Activated naive CD8-positive, alpha-beta T cell treated with anti-CD3 and anti-CD28 coated beads, Interleukin-2, amount 50 U/mL, for 24 hours (primary cell): ENCODE measurements around the gene EMID1.
"Not testable (repeated sequence)": the region's sequence is repeated elsewhere in the genome, so short reads cannot be mapped to it uniquely, and the experiment has no call there.

Experiments used
- ATAC-seq: fragments of 150-1000 bp; cut with Tn5 transposase; one replicate; pipeline ENCODE4 v1.10.0; 2021
- DNase-seq: peaks from one replicate; pipeline ENCODE4 v3.0.0; 2021
- H3K27ac Mint-ChIP-seq: one replicate; pipeline ENCODE4 v1.8.0; 2021; ENCODE audit warnings: mild to moderate bottlenecking, mixed read lengths
- H3K27me3 Mint-ChIP-seq: one replicate; pipeline ENCODE4 v1.8.0; 2021; ENCODE audit warnings: mixed read lengths
- H3K36me3 Mint-ChIP-seq: one replicate; pipeline ENCODE4 v1.8.0; 2021; ENCODE audit warnings: low read depth, mixed read lengths
- H3K4me1 Mint-ChIP-seq: one replicate; pipeline ENCODE4 v1.8.0; 2021; ENCODE audit warnings: mixed read lengths
- H3K4me3 Mint-ChIP-seq: one replicate; pipeline ENCODE4 v1.8.0; 2021; ENCODE audit warnings: mild to moderate bottlenecking, moderate library complexity, mixed read lengths
- H3K9me3 Mint-ChIP-seq: one replicate; pipeline ENCODE4 v1.8.0; 2021; ENCODE audit warnings: mixed read lengths

EMID1 gene

GRCh38 chr22:29213493-29213892 is 7.8 kb downstream of the EMID1 start:
- Mint-ChIP-seq H3K27ac (no peak overlapping the region), H3K36me3 (no peaks in the 10 kb centered on the region), H3K4me1 (no peaks in the 10 kb centered on the region), H3K9me3 (no peaks in the 10 kb centered on the region), H3K27me3 (peaks cover 9% of the 10 kb centered on the region), H3K4me3 (no peak overlapping the region)
- ATAC-seq (no peak), DNase-seq (no peak)

- DNase-seq (no peak), ATAC-seq (no peak)
- Mint-ChIP-seq H3K27ac (no peak overlapping the region), H3K36me3 (no peaks in the 10 kb centered on the region), H3K27me3 (peaks cover 9% of the 10 kb centered on the region), H3K9me3 (no peaks in the 10 kb centered on the region), H3K4me1 (no peaks in the 10 kb centered on the region), H3K4me3 (no peak overlapping the region)
These were observed 8.5 kb downstream of the EMID1 start for GRCh38 chr22:29214232-29214631.

- Mint-ChIP-seq H3K36me3 (no peaks in the 10 kb centered on the region), H3K4me1 (no peaks in the 10 kb centered on the region), H3K27me3 (peaks cover 11% of the 10 kb centered on the region), H3K4me3 (no peak overlapping the region), H3K27ac (no peak overlapping the region), H3K9me3 (no peaks in the 10 kb centered on the region)
- no peak for ATAC-seq
- DNase-seq = no peak
These were observed 9.5 kb downstream of the EMID1 start for GRCh38 chr22:29215012-29215860.

GRCh38 chr22:29216011-29216872 is 10.5 kb downstream of the EMID1 start:
- ATAC-seq = no peak
- H3K27me3 Mint-ChIP-seq = peaks cover 7% of the 10 kb centered on the region
- DNase-seq = no peak
- no peaks in the 10 kb centered on the region for H3K9me3 Mint-ChIP-seq
- no peaks in the 10 kb centered on the region for H3K36me3 Mint-ChIP-seq
- H3K4me3 Mint-ChIP-seq = no peak overlapping the region
- H3K4me1 Mint-ChIP-seq = no peaks in the 10 kb centered on the region
- no peak overlapping the region for H3K27ac Mint-ChIP-seq

- DNase-seq = no peak
- H3K27ac Mint-ChIP-seq = no peak overlapping the region
- peaks cover 4% of the 10 kb centered on the region for H3K27me3 Mint-ChIP-seq
- no peaks in the 10 kb centered on the region for H3K4me1 Mint-ChIP-seq
- H3K9me3 Mint-ChIP-seq = no peaks in the 10 kb centered on the region
- no peak for ATAC-seq
- no peaks in the 10 kb centered on the region for H3K36me3 Mint-ChIP-seq
- no peak overlapping the region for H3K4me3 Mint-ChIP-seq
These were observed 11.4 kb downstream of the EMID1 start for GRCh38 chr22:29216873-29217666.

- H3K27ac Mint-ChIP-seq = no peak overlapping the region
- ATAC-seq (no peak), DNase-seq (no peak)
- no peaks in the 10 kb centered on the region for H3K36me3 Mint-ChIP-seq
- H3K27me3 Mint-ChIP-seq = peaks cover 4% of the 10 kb centered on the region
- H3K4me1 Mint-ChIP-seq = no peaks in the 10 kb centered on the region
- no peaks in the 10 kb centered on the region for H3K9me3 Mint-ChIP-seq
- no peak overlapping the region for H3K4me3 Mint-ChIP-seq
These were observed 12.4 kb downstream of the EMID1 start for GRCh38 chr22:29217827-29218757.

- no peak overlapping the region for H3K27ac Mint-ChIP-seq
- no peaks in the 10 kb centered on the region for H3K4me1 Mint-ChIP-seq
- DNase-seq (no peak), ATAC-seq (no peak)
- peaks cover 4% of the 10 kb centered on the region for H3K27me3 Mint-ChIP-seq
- H3K9me3 Mint-ChIP-seq = no peaks in the 10 kb centered on the region
- H3K4me3 Mint-ChIP-seq = no peak overlapping the region
- H3K36me3 Mint-ChIP-seq = no peaks in the 10 kb centered on the region
These were observed 13.2 kb downstream of the EMID1 start for GRCh38 chr22:29218758-29219408.

- DNase-seq, H3K36me3 Mint-ChIP-seq, H3K4me1 Mint-ChIP-seq, H3K9me3 Mint-ChIP-seq, ATAC-seq, H3K27ac Mint-ChIP-seq, H3K4me3 Mint-ChIP-seq, H3K27me3 Mint-ChIP-seq: not testable (repeated sequence)
These were observed 13.7 kb downstream of the EMID1 start for GRCh38 chr22:29219409-29219782.

- Mint-ChIP-seq H3K4me1 (no peaks in the 10 kb centered on the region), H3K27me3 (peaks cover 2% of the 10 kb centered on the region), H3K27ac (no peak overlapping the region), H3K36me3 (no peaks in the 10 kb centered on the region), H3K9me3 (no peaks in the 10 kb centered on the region), H3K4me3 (no peak overlapping the region)
- DNase-seq (no peak), ATAC-seq (no peak)
These were observed 14.4 kb downstream of the EMID1 start for GRCh38 chr22:29219881-29220670.

GRCh38 chr22:29224121-29224858 is 18.6 kb downstream of the EMID1 start:
- H3K9me3 Mint-ChIP-seq = no peaks in the 10 kb centered on the region
- no peak for ATAC-seq
- peaks cover 4% of the 10 kb centered on the region for H3K27me3 Mint-ChIP-seq
- no peak overlapping the region for H3K27ac Mint-ChIP-seq
- DNase-seq = no peak
- H3K36me3 Mint-ChIP-seq = no peaks in the 10 kb centered on the region
- no peaks in the 10 kb centered on the region for H3K4me1 Mint-ChIP-seq
- H3K4me3 Mint-ChIP-seq = no peak overlapping the region

- Mint-ChIP-seq H3K27ac (no peak overlapping the region), H3K27me3 (peaks cover 4% of the 10 kb centered on the region), H3K4me3 (no peak overlapping the region), H3K9me3 (no peaks in the 10 kb centered on the region), H3K4me1 (no peaks in the 10 kb centered on the region), H3K36me3 (no peaks in the 10 kb centered on the region)
- ATAC-seq (no peak), DNase-seq (no peak)
These were observed 19.2 kb downstream of the EMID1 start for GRCh38 chr22:29224859-29225410.

- Mint-ChIP-seq H3K27ac (no peak overlapping the region), H3K27me3 (peaks cover 2% of the 10 kb centered on the region), H3K9me3 (no peaks in the 10 kb centered on the region), H3K4me1 (no peaks in the 10 kb centered on the region), H3K36me3 (no peaks in the 10 kb centered on the region), H3K4me3 (no peak overlapping the region)
- no peak for ATAC-seq
- DNase-seq = no peak
These were observed 19.9 kb downstream of the EMID1 start for GRCh38 chr22:29225422-29226090.
